ENCODE results near the gene RIN1. TPM values are rescaled to one million over a fixed set of nuclear protein-coding genes. Genes with fewer than 3 reads are reported as not detected.

RIN1 gene
- total and polyA plus RNA-seq, 2 of the 13 experiments (the other 11 are each of a cell fraction or from before 2014, with no cell fraction given), result 2.4 to 4.1 TPM

DNA sequence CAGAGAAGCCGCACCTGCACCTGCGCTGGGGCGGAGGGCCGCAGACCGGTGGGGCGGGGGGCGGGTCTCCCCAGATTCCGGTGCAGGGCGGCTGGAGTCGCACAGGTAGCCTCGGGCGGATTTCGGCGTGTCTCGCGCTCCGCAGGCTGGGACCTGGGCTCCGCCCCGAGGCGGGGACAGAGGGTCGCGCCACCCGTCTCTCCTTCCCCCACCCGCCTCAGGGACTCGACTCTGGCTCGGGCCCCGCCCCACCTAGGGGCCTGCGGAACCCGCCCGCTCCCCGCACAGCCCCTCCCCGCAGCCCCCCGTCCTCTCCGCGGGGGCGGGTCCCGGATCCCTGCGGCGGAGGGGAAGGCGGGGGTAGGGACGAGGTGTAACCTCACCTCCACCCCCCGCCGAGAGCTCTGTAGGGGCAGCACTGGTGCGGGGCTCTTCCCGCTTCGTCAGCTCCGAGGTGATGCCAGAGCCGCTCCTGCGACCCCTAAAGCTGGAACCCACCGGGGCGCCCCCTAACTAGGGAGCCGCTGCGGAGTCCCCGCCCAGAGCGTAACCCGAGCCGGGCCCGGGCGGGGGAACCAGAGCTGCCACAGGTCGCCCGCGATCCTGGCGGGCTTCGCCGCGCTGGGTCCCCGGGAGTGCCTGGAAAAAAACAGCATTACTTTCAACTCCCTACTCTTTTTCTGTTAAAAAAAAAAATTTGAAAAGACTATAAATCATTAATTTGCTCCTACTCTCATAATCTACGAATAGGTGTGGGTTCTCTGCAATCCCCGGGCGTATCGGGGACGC is 35.6 kb upstream of the RIN1 start, which contains the start of gene SLC29A2 (continued):
- no peak for TF ChIP-seq GMEB1 (CRISPR knock-in tag; IDR thresholded peaks at IDR 0.05; ENCODE audit: borderline replicate concordance)
- TF ChIP-seq, protein P1, sequence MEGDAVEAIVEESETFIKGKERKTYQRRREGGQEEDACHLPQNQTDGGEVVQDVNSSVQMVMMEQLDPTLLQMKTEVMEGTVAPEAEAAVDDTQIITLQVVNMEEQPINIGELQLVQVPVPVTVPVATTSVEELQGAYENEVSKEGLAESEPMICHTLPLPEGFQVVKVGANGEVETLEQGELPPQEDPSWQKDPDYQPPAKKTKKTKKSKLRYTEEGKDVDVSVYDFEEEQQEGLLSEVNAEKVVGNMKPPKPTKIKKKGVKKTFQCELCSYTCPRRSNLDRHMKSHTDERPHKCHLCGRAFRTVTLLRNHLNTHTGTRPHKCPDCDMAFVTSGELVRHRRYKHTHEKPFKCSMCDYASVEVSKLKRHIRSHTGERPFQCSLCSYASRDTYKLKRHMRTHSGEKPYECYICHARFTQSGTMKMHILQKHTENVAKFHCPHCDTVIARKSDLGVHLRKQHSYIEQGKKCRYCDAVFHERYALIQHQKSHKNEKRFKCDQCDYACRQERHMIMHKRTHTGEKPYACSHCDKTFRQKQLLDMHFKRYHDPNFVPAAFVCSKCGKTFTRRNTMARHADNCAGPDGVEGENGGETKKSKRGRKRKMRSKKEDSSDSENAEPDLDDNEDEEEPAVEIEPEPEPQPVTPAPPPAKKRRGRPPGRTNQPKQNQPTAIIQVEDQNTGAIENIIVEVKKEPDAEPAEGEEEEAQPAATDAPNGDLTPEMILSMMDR (CRISPR knock-in tag; IDR thresholded peaks at IDR 0.05), result peak; percentile 27; the same call in 1 of the 2 replicates
- TF ChIP-seq MIER2 (CRISPR knock-in tag; IDR thresholded peaks at IDR 0.05), result no peak
- no peak for TF ChIP-seq ZNF577 (CRISPR knock-in tag; IDR thresholded peaks at IDR 0.05; ENCODE audit: borderline replicate concordance, low read depth)
- TF ChIP-seq, protein P2, sequence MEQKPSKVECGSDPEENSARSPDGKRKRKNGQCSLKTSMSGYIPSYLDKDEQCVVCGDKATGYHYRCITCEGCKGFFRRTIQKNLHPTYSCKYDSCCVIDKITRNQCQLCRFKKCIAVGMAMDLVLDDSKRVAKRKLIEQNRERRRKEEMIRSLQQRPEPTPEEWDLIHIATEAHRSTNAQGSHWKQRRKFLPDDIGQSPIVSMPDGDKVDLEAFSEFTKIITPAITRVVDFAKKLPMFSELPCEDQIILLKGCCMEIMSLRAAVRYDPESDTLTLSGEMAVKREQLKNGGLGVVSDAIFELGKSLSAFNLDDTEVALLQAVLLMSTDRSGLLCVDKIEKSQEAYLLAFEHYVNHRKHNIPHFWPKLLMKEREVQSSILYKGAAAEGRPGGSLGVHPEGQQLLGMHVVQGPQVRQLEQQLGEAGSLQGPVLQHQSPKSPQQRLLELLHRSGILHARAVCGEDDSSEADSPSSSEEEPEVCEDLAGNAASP (CRISPR knock-in tag; IDR thresholded peaks at IDR 0.05; ENCODE audit: borderline replicate concordance), result no peak
- peak; percentile 14; the same call in 1 of the 2 replicates for TF ChIP-seq MXD3 (CRISPR knock-in tag; IDR thresholded peaks at IDR 0.05)
- TF ChIP-seq NR2F1 (CRISPR knock-in tag; IDR thresholded peaks at IDR 0.05), result no peak
- TF ChIP-seq ZNF263 (CRISPR knock-in tag; IDR thresholded peaks at IDR 0.05), result no peak
- no peak for TF ChIP-seq POLR2AphosphoS2 (IDR thresholded peaks at IDR 0.05; ENCODE audit: low read depth, low read length)
- no peak for TF ChIP-seq ZNF512 (CRISPR knock-in tag; IDR thresholded peaks at IDR 0.05)
- TF ChIP-seq GPBP1L1 (CRISPR knock-in tag; IDR thresholded peaks at IDR 0.05), result no peak
- TF ChIP-seq POLR2A (IDR thresholded peaks at IDR 0.05; ENCODE audit: insufficient read depth in 1 of 2, low read depth in 2 of 2, low read length in 2 of 2), result peak in 1 of 2 experiments; percentile 57; a peak in 2 of 4 replicates
- no peak for TF ChIP-seq MAFF (IDR thresholded peaks at IDR 0.05; ENCODE audit: low read depth, low read length)
- TF ChIP-seq ETV6 (CRISPR knock-in tag; conservative IDR thresholded peaks at IDR 0.05), result no peak
- no peak for TF ChIP-seq SKI (IDR thresholded peaks at IDR 0.05; ENCODE audit: partially characterized antibody)
- TF ChIP-seq PHB2 (IDR thresholded peaks at IDR 0.05; ENCODE audit: partially characterized antibody), result no peak
- no peak for TF ChIP-seq ZNF567 (CRISPR knock-in tag; IDR thresholded peaks at IDR 0.05; ENCODE audit: borderline replicate concordance)
- no peak for TF ChIP-seq DR1 (CRISPR knock-in tag; IDR thresholded peaks at IDR 0.05)
- TF ChIP-seq SP140L (CRISPR knock-in tag; IDR thresholded peaks at IDR 0.05; ENCODE audit: borderline replicate concordance), result no peak
- TF ChIP-seq SRSF9 (IDR thresholded peaks at IDR 0.05; ENCODE audit: borderline replicate concordance, insufficient read depth, low read depth, low read length, poor library complexity, severe bottlenecking), result no peak
- TF ChIP-seq ZNF160 (CRISPR knock-in tag; IDR thresholded peaks at IDR 0.05), result no peak

Measured in HepG2 (cell line).